ENCODE data around the gene NLRP12.
"Not testable (repeated sequence)": the region's sequence is repeated elsewhere in the genome, so short reads cannot be mapped to it uniquely, and the experiment has no call there.

Gene NLRP12

GRCh38 chr19:53824134-53824611 lies at the start of gene NLRP12:
Gene NLRP12 (minus strand): TSS chr19:53824314. CDS start chr19:53824174, 140 bp downstream.
- no peak for DNase-seq

- no peak for DNase-seq
These were observed 48.6 kb upstream of the NLRP12 start for GRCh38 chr19:53872762-53873161.

GRCh38 chr19:53871454-53871853 lies 47.3 kb upstream of the NLRP12 start:
- DNase-seq = no peak

- no peak for DNase-seq
These were observed 46.4 kb upstream of the NLRP12 start for GRCh38 chr19:53870485-53870844.

- DNase-seq = not testable (repeated sequence)
These were observed 45.8 kb upstream of the NLRP12 start for GRCh38 chr19:53869805-53870484.

- peak; percentile 94 for DNase-seq
These were observed 45.0 kb upstream of the NLRP12 start for GRCh38 chr19:53868892-53869804.

- peak; percentile 83 for DNase-seq
These were observed 44.2 kb upstream of the NLRP12 start for GRCh38 chr19:53868091-53868891.

GRCh38 chr19:53867225-53868090 lies 43.3 kb upstream of the NLRP12 start, which contains the start of gene MYADM:
Gene MYADM (plus strand): TSS chr19:53867883. CDS start chr19:53873530, 5,647 bp downstream.
- DNase-seq = peak; percentile 98

- no peak for DNase-seq
These were observed 42.7 kb upstream of the NLRP12 start for GRCh38 chr19:53866865-53867224.

- DNase-seq = peak; percentile 68
These were observed 42.1 kb upstream of the NLRP12 start for GRCh38 chr19:53865918-53866864.

- no peak for DNase-seq
These were observed 41.4 kb upstream of the NLRP12 start for GRCh38 chr19:53865523-53865917.

- no peak for DNase-seq
These were observed 40.3 kb upstream of the NLRP12 start for GRCh38 chr19:53864308-53864836.

GRCh38 chr19:53853707-53854106 lies 29.6 kb upstream of the NLRP12 start:
- no peak for DNase-seq

GRCh38 chr19:53849237-53849676 lies 25.1 kb upstream of the NLRP12 start:
- peak; percentile 77 for DNase-seq

GRCh38 chr19:53847555-53847954 lies 23.4 kb upstream of the NLRP12 start:
- DNase-seq = no peak

- no peak for DNase-seq
These were observed 20.7 kb upstream of the NLRP12 start for GRCh38 chr19:53844849-53845246.

- DNase-seq = peak; percentile 88
These were observed 16.8 kb upstream of the NLRP12 start for GRCh38 chr19:53840914-53841313.

GRCh38 chr19:53840241-53840640 lies 16.1 kb upstream of the NLRP12 start:
- not testable (repeated sequence) for DNase-seq

GRCh38 chr19:53838446-53838845 lies 14.3 kb upstream of the NLRP12 start:
- DNase-seq = not testable (repeated sequence)

GRCh38 chr19:53832861-53833260 lies 8.7 kb upstream of the NLRP12 start:
- DNase-seq = not testable (repeated sequence)

Measured in EL (cell line).